ENCODE data around the gene SCAMP4. TPM values are rescaled to one million over a fixed set of nuclear protein-coding genes. Genes with fewer than 3 reads are reported as not detected.

Gene SCAMP4
- total RNA-seq: 10 to 100 TPM; 69.6 to 75.3 TPM
- 46.5 TPM for polyA plus RNA-seq (2013, experiment 1 of 2)
- 42.9 TPM for polyA plus RNA-seq (2013, experiment 2 of 2)
- long read RNA-seq, experiment 1, partial matches to known transcripts: 9 of 13 reads
- long read RNA-seq, experiment 1, other reads (novel, unspliced or antisense): 1 of 13 reads
- long read RNA-seq, experiment 2, transcript SCAMP4-201 (7 exons, 2,684 nt): major isoform, 76 of 96 reads
- long read RNA-seq, experiment 2, partial matches to known transcripts: 7 of 96 reads
- long read RNA-seq, experiment 2, other reads (novel, unspliced or antisense): 6 of 96 reads
- long read RNA-seq, experiment 3, transcript SCAMP4-201 (7 exons, 2,684 nt): major isoform, 10 of 16 reads
- long read RNA-seq, experiment 3, partial matches to known transcripts: 1 of 16 reads
- long read RNA-seq, experiment 3, other reads (novel, unspliced or antisense): 3 of 16 reads
- long read RNA-seq, experiment 4, transcript SCAMP4-201 (7 exons, 2,684 nt): major isoform, 5 of 8 reads
- long read RNA-seq, experiment 4, partial matches to known transcripts: 2 of 8 reads
- long read RNA-seq, experiment 4, other reads (novel, unspliced or antisense): 1 of 8 reads

DNA sequence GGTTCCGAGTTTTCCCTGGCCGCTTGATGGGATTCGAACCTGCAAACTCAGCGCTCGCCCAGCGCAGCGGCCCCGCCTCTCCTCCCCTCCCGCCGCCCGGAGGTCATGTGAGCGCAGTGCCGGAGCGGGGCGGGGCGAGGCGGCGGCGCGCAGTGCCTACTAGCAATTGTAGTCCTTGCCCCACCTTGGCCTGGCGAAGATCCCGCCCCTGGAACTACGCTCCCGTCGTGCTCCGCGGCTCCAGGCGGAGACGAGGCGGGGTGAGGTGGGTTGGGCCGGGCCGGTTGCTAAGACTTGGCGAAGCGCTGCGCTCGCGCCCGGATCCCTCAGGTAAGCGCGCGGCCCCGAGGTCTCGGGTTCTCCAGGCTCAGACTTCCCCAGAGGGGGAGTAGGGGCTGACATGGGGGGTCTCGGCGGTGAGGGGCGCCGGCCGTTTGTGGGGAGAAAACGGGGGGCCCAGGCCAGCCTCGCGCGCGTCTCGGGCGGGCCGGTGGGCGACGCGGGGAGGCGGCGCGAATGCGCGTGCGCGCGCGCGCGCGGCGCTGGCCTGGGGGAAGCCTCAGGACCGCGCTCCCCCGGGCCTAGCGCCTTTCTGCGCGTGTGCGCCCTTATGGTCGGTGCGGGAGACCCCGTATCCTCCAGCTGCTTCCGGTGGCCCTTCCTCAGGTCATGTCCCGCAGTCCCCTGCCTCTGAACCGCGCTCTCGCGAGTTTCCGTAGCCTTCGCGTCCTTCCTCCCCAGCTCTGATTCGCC, at the start of gene SCAMP4, which contains the start of gene ADAT3:
Gene SCAMP4 (plus strand): TSS at position 290 of the 753 bp plus-strand sequence. CDS start 9,621 bp downstream, outside the sequence.
Gene ADAT3 (plus strand): TSS at position 290 of the 753 bp plus-strand sequence. CDS start 6,649 bp downstream, outside the sequence.
- DNase-seq: peak; percentile 99
- Mint-ChIP-seq H3K4me3 (peak within 1 kb of the TSS; percentile 65), H3K27ac (peak within 1 kb of the TSS; percentile 92), H3K27me3 (ENCODE audit: insufficient read depth) (no peaks in the 10 kb centered on the region), H3K9me3 (no peaks in the 10 kb centered on the region), H3K36me3 (ENCODE audit: low read depth) (peaks cover 17% of the 10 kb centered on the region), H3K4me1 (peaks cover 4% of the 10 kb centered on the region)
- Histone ChIP-seq H3K27ac (ENCODE audit: low read depth, low read length) (peak within 1 kb of the TSS; percentile 88), H3K27me3 (ENCODE audit: control insufficient read depth, insufficient read depth, low read length, poor library complexity, severe bottlenecking) (no peaks in the 10 kb centered on the region), H3K9ac (ENCODE audit: extremely low read depth, low read length, poor library complexity, severe bottlenecking) (peak within 1 kb of the TSS; percentile 81), H3K36me3 (ENCODE audit: control insufficient read depth, insufficient read depth, low read length) (no peaks in the 10 kb centered on the region), H3K4me1 (ENCODE audit: control insufficient read depth, insufficient read depth, low read length) (no peaks in the 10 kb centered on the region), H3K4me3 (ENCODE audit: low read length) (peak within 1 kb of the TSS; percentile 85), H3K9me3 (ENCODE audit: control insufficient read depth, low read length) (no peaks in the 10 kb centered on the region)
- 2% methylated on average over 36 to 92 of the region's 92 CpGs for WGBS, 2 experiments (ENCODE audit: insufficient coverage in 1 of 2, insufficient read length in 1 of 2)
- TF ChIP-seq, protein P1, sequence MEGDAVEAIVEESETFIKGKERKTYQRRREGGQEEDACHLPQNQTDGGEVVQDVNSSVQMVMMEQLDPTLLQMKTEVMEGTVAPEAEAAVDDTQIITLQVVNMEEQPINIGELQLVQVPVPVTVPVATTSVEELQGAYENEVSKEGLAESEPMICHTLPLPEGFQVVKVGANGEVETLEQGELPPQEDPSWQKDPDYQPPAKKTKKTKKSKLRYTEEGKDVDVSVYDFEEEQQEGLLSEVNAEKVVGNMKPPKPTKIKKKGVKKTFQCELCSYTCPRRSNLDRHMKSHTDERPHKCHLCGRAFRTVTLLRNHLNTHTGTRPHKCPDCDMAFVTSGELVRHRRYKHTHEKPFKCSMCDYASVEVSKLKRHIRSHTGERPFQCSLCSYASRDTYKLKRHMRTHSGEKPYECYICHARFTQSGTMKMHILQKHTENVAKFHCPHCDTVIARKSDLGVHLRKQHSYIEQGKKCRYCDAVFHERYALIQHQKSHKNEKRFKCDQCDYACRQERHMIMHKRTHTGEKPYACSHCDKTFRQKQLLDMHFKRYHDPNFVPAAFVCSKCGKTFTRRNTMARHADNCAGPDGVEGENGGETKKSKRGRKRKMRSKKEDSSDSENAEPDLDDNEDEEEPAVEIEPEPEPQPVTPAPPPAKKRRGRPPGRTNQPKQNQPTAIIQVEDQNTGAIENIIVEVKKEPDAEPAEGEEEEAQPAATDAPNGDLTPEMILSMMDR (conservative IDR thresholded peaks at IDR 0.05): no peak

- H3K27me3 ChIP-seq (ENCODE audit: control insufficient read depth, insufficient read depth, low read length, poor library complexity, severe bottlenecking): no peaks in the 10 kb centered on the region
- peak overlapping the region; percentile 84 for H3K27ac Mint-ChIP-seq
- peak; percentile 65 for DNase-seq
- peak overlapping the region; percentile 89 for H3K27ac ChIP-seq (ENCODE audit: low read depth, low read length)
- peaks cover 28% of the 10 kb centered on the region for H3K4me1 ChIP-seq (ENCODE audit: control insufficient read depth, insufficient read depth, low read length)
- H3K4me3 Mint-ChIP-seq: peak overlapping the region; percentile 39
- H3K9me3 ChIP-seq (ENCODE audit: control insufficient read depth, low read length): no peaks in the 10 kb centered on the region
- peaks cover 30% of the 10 kb centered on the region for H3K4me1 Mint-ChIP-seq
- H3K36me3 Mint-ChIP-seq (ENCODE audit: low read depth): peaks cover 7% of the 10 kb centered on the region
- WGBS, 2 experiments (ENCODE audit: insufficient coverage in 1 of 2, insufficient read length in 1 of 2): 72 to 81% methylated on average over 5 to 13 of the region's 13 CpGs
- H3K36me3 ChIP-seq (ENCODE audit: control insufficient read depth, insufficient read depth, low read length): peaks cover 4% of the 10 kb centered on the region
- peak overlapping the region; percentile 40 for H3K4me3 ChIP-seq (ENCODE audit: low read length)
- H3K9me3 Mint-ChIP-seq: no peaks in the 10 kb centered on the region
- no peak overlapping the region for H3K9ac ChIP-seq (ENCODE audit: extremely low read depth, low read length, poor library complexity, severe bottlenecking)
- TF ChIP-seq, protein P1 (conservative IDR thresholded peaks at IDR 0.05): no peak
- H3K27me3 Mint-ChIP-seq (ENCODE audit: insufficient read depth): no peaks in the 10 kb centered on the region
Measured at GRCh38 chr19:1855828-1856255, 49.4 kb upstream of the SCAMP4 start.

DNA sequence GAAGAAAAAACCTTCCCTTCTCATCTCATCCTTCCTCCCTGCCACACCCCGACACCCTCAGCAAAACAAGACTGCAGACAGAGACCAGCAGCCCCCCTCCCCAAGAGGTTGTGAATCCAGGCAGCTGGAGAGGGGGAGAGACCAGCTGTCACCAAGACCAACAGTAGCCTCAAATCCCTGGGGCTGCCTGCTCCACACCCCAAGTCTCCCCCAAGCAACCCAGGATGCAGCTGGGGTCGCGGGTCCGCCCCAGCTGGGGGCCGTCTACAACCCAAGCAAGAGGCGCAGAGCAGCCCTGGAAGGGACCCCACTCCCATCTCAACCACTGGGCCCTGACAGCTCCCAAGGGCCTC, 48.9 kb upstream of the SCAMP4 start:
- H3K27me3 Mint-ChIP-seq (ENCODE audit: insufficient read depth): peaks cover 2% of the 10 kb centered on the region
- H3K36me3 Mint-ChIP-seq (ENCODE audit: low read depth): peaks cover 4% of the 10 kb centered on the region
- peak overlapping the region; percentile 84 for H3K27ac Mint-ChIP-seq
- H3K9me3 Mint-ChIP-seq: no peaks in the 10 kb centered on the region
- peaks cover 28% of the 10 kb centered on the region for H3K4me1 ChIP-seq (ENCODE audit: control insufficient read depth, insufficient read depth, low read length)
- H3K9ac ChIP-seq (ENCODE audit: extremely low read depth, low read length, poor library complexity, severe bottlenecking): no peak overlapping the region
- peaks cover 34% of the 10 kb centered on the region for H3K4me1 Mint-ChIP-seq
- peaks cover 4% of the 10 kb centered on the region for H3K36me3 ChIP-seq (ENCODE audit: control insufficient read depth, insufficient read depth, low read length)
- H3K4me3 ChIP-seq (ENCODE audit: low read length): no peak overlapping the region
- peak overlapping the region; percentile 89 for H3K27ac ChIP-seq (ENCODE audit: low read depth, low read length)
- WGBS, 2 experiments (ENCODE audit: insufficient coverage in 1 of 2, insufficient read length in 1 of 2): 86% methylated on average over 6 of the region's 6 CpGs; no CpG with 5 or more reads in 1 of the 2 experiments
- H3K4me3 Mint-ChIP-seq: peak overlapping the region; percentile 39
- DNase-seq: no peak
- H3K27me3 ChIP-seq (ENCODE audit: control insufficient read depth, insufficient read depth, low read length, poor library complexity, severe bottlenecking): no peaks in the 10 kb centered on the region
- H3K9me3 ChIP-seq (ENCODE audit: control insufficient read depth, low read length): no peaks in the 10 kb centered on the region
- TF ChIP-seq, protein P1 (conservative IDR thresholded peaks at IDR 0.05): no peak
